ENCODE measurements around the gene DHX34.
"Not testable (repeated sequence)": the region's sequence is repeated elsewhere in the genome, so short reads cannot be mapped to it uniquely, and the experiment has no call there.

The DHX34 gene

GRCh38 chr19:47370045-47370611, 21.0 kb downstream of the DHX34 start:
- DNase-seq: no peak

GRCh38 chr19:47371261-47371660, 22.1 kb downstream of the DHX34 start:
- no peak for DNase-seq

- DNase-seq: no peak
Measured at GRCh38 chr19:47372603-47373002, 23.5 kb downstream of the DHX34 start.

- DNase-seq: no peak
Measured at GRCh38 chr19:47373246-47374240, 24.4 kb downstream of the DHX34 start.

- DNase-seq: no peak
Measured at GRCh38 chr19:47374876-47375693, 26.0 kb downstream of the DHX34 start.

- no peak for DNase-seq
Measured at GRCh38 chr19:47375694-47376588, 26.8 kb downstream of the DHX34 start.

GRCh38 chr19:47376589-47377144, 27.6 kb downstream of the DHX34 start:
- DNase-seq: no peak

- no peak for DNase-seq
Measured at GRCh38 chr19:47377208-47377701, 28.1 kb downstream of the DHX34 start.

GRCh38 chr19:47377801-47378200, 28.7 kb downstream of the DHX34 start:
- DNase-seq: no peak

- DNase-seq: no peak
Measured at GRCh38 chr19:47378246-47378645, 29.1 kb downstream of the DHX34 start.

- no peak for DNase-seq
Measured at GRCh38 chr19:47379381-47379938, 30.3 kb downstream of the DHX34 start.

- DNase-seq: no peak
Measured at GRCh38 chr19:47380559-47380958, 31.4 kb downstream of the DHX34 start.

- no peak for DNase-seq
Measured at GRCh38 chr19:47381121-47381520, 32.0 kb downstream of the DHX34 start.

GRCh38 chr19:47381653-47382279, 32.7 kb downstream of the DHX34 start:
- DNase-seq: no peak

GRCh38 chr19:47383890-47384289, 34.8 kb downstream of the DHX34 start:
- not testable (repeated sequence) for DNase-seq

GRCh38 chr19:47384533-47384932, 35.4 kb downstream of the DHX34 start:
- not testable (repeated sequence) for DNase-seq

- DNase-seq: not testable (repeated sequence)
Measured at GRCh38 chr19:47386582-47386981, 37.5 kb downstream of the DHX34 start.

- DNase-seq: not testable (repeated sequence)
Measured at GRCh38 chr19:47387623-47388022, 38.5 kb downstream of the DHX34 start.

GRCh38 chr19:47388721-47389120, 39.6 kb downstream of the DHX34 start:
- DNase-seq: not testable (repeated sequence)

- DNase-seq: no peak
Measured at GRCh38 chr19:47389150-47389556, 40.0 kb downstream of the DHX34 start.
